Esophagus muscularis mucosa (tissue), 4 donors: ENCODE results near the gene LIFR. TPM values are rescaled to one million over a fixed set of nuclear protein-coding genes. Genes with fewer than 3 reads are reported as not detected.

ENCODE experiments used
- DNase-seq: peaks from one replicate; pipeline ENCODE4 v3.0.0-alpha.2; 2017; ENCODE audit errors: extremely low spot score
- H3K27ac ChIP-seq, 4 donors: fragments of 200-600 bp; sonication (generic); replicated peaks in 1 of 4; 1 replicate in 3 of 4; 2 replicates in 1 of 4; pipeline ENCODE4 v1.5.1; 2016 to 2019; ENCODE audit warnings: mild to moderate bottlenecking in 1 of 4
- H3K27me3 ChIP-seq, 4 donors: fragments of 200-600 bp; sonication (generic); one replicate each; pipeline versions ENCODE4 v1.5.1 to v1.6.0; 2016 to 2019
- H3K36me3 ChIP-seq, 4 donors: fragments of 200-600 bp; sonication (generic); one replicate each; pipeline ENCODE4 v1.5.1; 2016 to 2019
- H3K4me1 ChIP-seq, 4 donors: fragments of 200-600 bp; sonication (generic); one replicate each; pipeline ENCODE4 v1.5.1; 2016 to 2019
- H3K4me3 ChIP-seq, 4 donors: fragments of 200-600 bp; sonication (generic); 1 replicate in 2 of 4; 2 replicates in 2 of 4; pipeline ENCODE4 v1.5.1; 2016 to 2019; ENCODE audit warnings: mild to moderate bottlenecking in 4 of 4, moderate library complexity in 1 of 4
- H3K9me3 ChIP-seq, 4 donors: fragments of 200-600 bp; sonication (generic); 1 replicate in 3 of 4; 2 replicates in 1 of 4; pipeline ENCODE4 v1.5.1; 2016 to 2019
- CTCF ChIP-seq, 3 experiments: fragments of 200-600 bp in 2 of 3; fragments of 450-650 bp in 1 of 3; sonication (generic) in 2 of 3; IDR thresholded peaks; one replicate each; pipeline ENCODE4 v1.5.1; 2017 to 2019; ENCODE audit warnings: antibody characterized with exemption in 3 of 3, mild to moderate bottlenecking in 2 of 3, moderate library complexity in 1 of 3
- EP300 ChIP-seq: sonication (generic); formaldehyde crosslinking; IDR thresholded peaks from one replicate; pipeline ENCODE4 v1.6.1; 2017; ENCODE audit warnings: antibody characterized with exemption
- POLR2A ChIP-seq: fragments of 450-650 bp; IDR thresholded peaks from one replicate; pipeline ENCODE4 v1.6.1; 2017; ENCODE audit warnings: antibody characterized with exemption, moderate library complexity, mild to moderate bottlenecking, low read depth
- POLR2AphosphoS5 ChIP-seq, 2 donors: sonication (generic); formaldehyde crosslinking; IDR thresholded peaks; one replicate each; pipeline ENCODE4 v1.6.1; 2017; ENCODE audit warnings: antibody characterized with exemption in 2 of 2
- WGBS: methylation state at CpG from one replicate; pipeline ENCODE4 v1.1.5; 2018; 5-methylcytosine and 5-hydroxymethylcytosine counted together
- intact Hi-C: fragments of 100-400 bp; cut with DNase I; formaldehyde crosslinking; loops from one replicate; pipeline ENCODE4 v1.15.1; 2023
- total RNA-seq, 4 donors: library from RNA; depleted of rRNA; stranded (reverse); fragments of >200 nt; gene quantifications; one replicate each; pipeline versions ENCODE4 v1.1.0 to v1.2.1, GENCODE V29; 2016

LIFR gene
- total RNA-seq, 4 donors from 2014 or later, result 72.3 to 102 (median 90.1) TPM

- H3K4me1 ChIP-seq, result no peaks in the 10 kb centered on the region
- TF ChIP-seq POLR2AphosphoS5 (IDR thresholded peaks at IDR 0.05) (no peak), CTCF (IDR thresholded peaks at IDR 0.05) (no peak), EP300 (no peak), POLR2A (no peak)
- DNase-seq, result no peak
- peaks cover 4 to 56% (median 36%) of the 10 kb centered on the region in 4 donors for H3K36me3 ChIP-seq
- H3K4me3 ChIP-seq, result no peak overlapping the region
- H3K9me3 ChIP-seq, result no peaks in the 10 kb centered on the region
- no peak overlapping the region for H3K27ac ChIP-seq
- WGBS, result 71% methylated on average over 5 of the region's 5 CpGs
- intact Hi-C loops, result no loop called here
- no peaks in the 10 kb centered on the region for H3K27me3 ChIP-seq
Observed at GRCh38 chr5:38509185-38509584, 47.3 kb downstream of the LIFR start.

- Histone ChIP-seq H3K4me3 (no peak overlapping the region), H3K4me1 (no peaks in the 10 kb centered on the region), H3K9me3 (no peaks in the 10 kb centered on the region), H3K27me3 (no peaks in the 10 kb centered on the region), H3K36me3 (peaks cover 4 to 59% (median 36%) of the 10 kb centered on the region in 4 donors), H3K27ac (no peak overlapping the region)
- DNase-seq, result no peak
- TF ChIP-seq POLR2AphosphoS5 (IDR thresholded peaks at IDR 0.05) (no peak), EP300 (no peak), POLR2A (no peak), CTCF (IDR thresholded peaks at IDR 0.05) (no peak)
- 89% methylated on average over 3 of the region's 3 CpGs for WGBS
- intact Hi-C loops, result no loop called here
Observed at GRCh38 chr5:38506302-38506701, 50.1 kb downstream of the LIFR start.

GRCh38 chr5:38500573-38501260, 55.7 kb downstream of the LIFR start:
- no peaks in the 10 kb centered on the region for H3K4me1 ChIP-seq
- H3K9me3 ChIP-seq, result no peaks in the 10 kb centered on the region
- no peaks in the 10 kb centered on the region for H3K27me3 ChIP-seq
- H3K27ac ChIP-seq, result no peak overlapping the region
- WGBS, result 92% methylated on average over 3 of the region's 4 CpGs
- TF ChIP-seq POLR2A (no peak), EP300 (no peak), POLR2AphosphoS5 (IDR thresholded peaks at IDR 0.05) (no peak), CTCF (IDR thresholded peaks at IDR 0.05) (no peak)
- H3K4me3 ChIP-seq, result no peak overlapping the region
- intact Hi-C loops, result no loop called here
- H3K36me3 ChIP-seq, result peaks cover 4 to 60% (median 39%) of the 10 kb centered on the region in 4 donors
- no peak for DNase-seq

- Histone ChIP-seq H3K4me3 (no peak overlapping the region), H3K4me1 (peaks cover 0 to 12% (median 4%) of the 10 kb centered on the region in 4 donors), H3K27ac (no peak overlapping the region), H3K9me3 (no peaks in the 10 kb centered on the region), H3K36me3 (peaks cover 15 to 76% (median 53%) of the 10 kb centered on the region in 4 donors), H3K27me3 (no peaks in the 10 kb centered on the region)
- TF ChIP-seq POLR2AphosphoS5 (IDR thresholded peaks at IDR 0.05) (no peak), CTCF (IDR thresholded peaks at IDR 0.05) (peak; percentile 15 to 19 (median 17))
- intact Hi-C loops, result no loop called here
- 77% methylated on average over 2 of the region's 2 CpGs for WGBS
- DNase-seq, result no peak
Observed at GRCh38 chr5:38497946-38498345, 58.5 kb downstream of the LIFR start.

- no peak for DNase-seq
- Histone ChIP-seq H3K4me1 (peaks cover 0 to 12% (median 4%) of the 10 kb centered on the region in 4 donors), H3K27me3 (no peaks in the 10 kb centered on the region), H3K9me3 (no peaks in the 10 kb centered on the region), H3K36me3 (peaks cover 11 to 79% (median 59%) of the 10 kb centered on the region in 4 donors), H3K4me3 (no peak overlapping the region), H3K27ac (no peak overlapping the region)
- intact Hi-C loops, result no loop called here
- TF ChIP-seq CTCF (IDR thresholded peaks at IDR 0.05) (no peak), EP300 (no peak), POLR2AphosphoS5 (IDR thresholded peaks at IDR 0.05) (no peak), POLR2A (no peak)
- WGBS, result 60% methylated on average over 7 of the region's 7 CpGs
Observed at GRCh38 chr5:38494763-38495162, 61.7 kb downstream of the LIFR start.
